IMR-90 (cell line): Measurements from ENCODE around the gene RNF130.

Experiments used
- RFX5 ChIP-seq: IDR thresholded peaks from 2 replicates; pipeline ENCODE4 v1.8.0; 2012; ENCODE audit warnings: low read depth, mild to moderate bottlenecking, low read length, moderate library complexity
- TF ChIP-seq, protein P1 (sequence below): fragments of 150-350 bp; IDR thresholded peaks from 2 replicates; pipeline ENCODE4 v1.6.1; 2017; ENCODE audit warnings: mild to moderate bottlenecking, antibody characterized with exemption, low read length, low read depth

DNA sequence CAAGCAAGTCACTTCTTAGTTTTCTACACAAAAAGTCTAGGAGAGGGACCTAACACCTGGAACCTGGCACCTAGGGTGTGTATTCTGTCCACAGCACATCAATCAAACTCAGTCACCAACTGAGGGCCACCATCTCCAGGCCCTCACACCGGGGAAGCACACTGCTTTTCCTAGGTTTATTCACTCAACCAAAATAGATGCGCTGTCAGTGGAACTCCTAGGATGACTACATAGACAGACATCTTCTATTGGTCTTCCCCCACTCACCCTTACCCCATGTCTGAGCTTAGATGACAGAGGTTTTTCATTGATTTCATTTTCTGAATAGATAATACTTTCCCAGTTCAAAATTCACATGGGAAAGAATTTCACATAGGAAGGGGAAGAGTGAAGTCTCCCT is 59.2 kb downstream of the RNF130 start:
- no peak for TF ChIP-seq RFX5
- TF ChIP-seq, protein P1, sequence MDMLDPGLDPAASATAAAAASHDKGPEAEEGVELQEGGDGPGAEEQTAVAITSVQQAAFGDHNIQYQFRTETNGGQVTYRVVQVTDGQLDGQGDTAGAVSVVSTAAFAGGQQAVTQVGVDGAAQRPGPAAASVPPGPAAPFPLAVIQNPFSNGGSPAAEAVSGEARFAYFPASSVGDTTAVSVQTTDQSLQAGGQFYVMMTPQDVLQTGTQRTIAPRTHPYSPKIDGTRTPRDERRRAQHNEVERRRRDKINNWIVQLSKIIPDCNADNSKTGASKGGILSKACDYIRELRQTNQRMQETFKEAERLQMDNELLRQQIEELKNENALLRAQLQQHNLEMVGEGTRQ: no peak
